ENCODE measurements around the gene ENOX1. TPM values are rescaled to one million over a fixed set of nuclear protein-coding genes. Genes with fewer than 3 reads are reported as not detected.

Gene ENOX1
- total and polyA plus RNA-seq, 7 donors, result 0.23 to 20.2 (median 11.1) TPM

DNA sequence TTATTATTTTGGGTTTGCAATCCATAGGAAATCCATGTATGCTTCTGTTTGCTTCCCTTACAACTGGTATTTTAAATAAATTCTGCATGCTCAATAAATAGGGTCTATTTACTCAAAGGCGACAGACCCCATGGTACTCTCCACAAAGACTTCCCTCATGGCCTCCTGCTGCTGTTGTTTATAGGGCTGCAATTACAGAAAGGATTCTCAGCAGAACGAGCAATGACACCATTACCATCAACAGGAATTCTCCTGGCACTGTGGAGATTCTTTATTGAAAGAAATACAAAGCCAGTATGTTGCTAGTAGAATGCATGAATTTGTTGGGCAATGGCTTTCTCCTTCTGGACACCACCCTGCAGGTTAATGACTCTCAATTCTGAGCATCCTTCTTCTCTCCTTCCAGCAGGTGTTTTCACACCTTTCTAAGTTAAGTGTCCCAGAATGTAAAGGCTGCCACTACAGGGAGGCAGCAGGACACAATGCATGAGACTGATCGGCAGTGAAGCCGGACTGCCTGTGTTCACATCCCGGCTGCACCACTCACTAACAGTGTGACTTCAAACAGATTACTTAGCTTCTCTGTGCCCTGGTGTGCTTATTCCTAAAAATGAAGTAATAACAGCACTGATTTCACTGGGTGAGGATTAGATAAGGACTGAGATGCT is 403.1 kb downstream of the ENOX1 start:
- Histone ChIP-seq H3K4me3 (no peak overlapping the region), H3K36me3 (no peaks in the 10 kb centered on the region), H3K27me3 (no peaks in the 10 kb centered on the region), H3K4me1 (peaks cover 0 to 8% (median 4%) of the 10 kb centered on the region in 4 donors), H3K27ac (no peak overlapping the region), H3K9me3 (peaks cover 0 to 3% (median 0%) of the 10 kb centered on the region in 4 donors)
- TF ChIP-seq POLR2A (IDR thresholded peaks at IDR 0.05) (no peak), POLR2AphosphoS5 (IDR thresholded peaks at IDR 0.05) (no peak)
- intact Hi-C loops (cut with DNase I), result no loop called here
- DNase-seq, result no peak
- WGBS, 2 donors, result 86 to 90% methylated on average over 5 of the region's 5 CpGs

DNA sequence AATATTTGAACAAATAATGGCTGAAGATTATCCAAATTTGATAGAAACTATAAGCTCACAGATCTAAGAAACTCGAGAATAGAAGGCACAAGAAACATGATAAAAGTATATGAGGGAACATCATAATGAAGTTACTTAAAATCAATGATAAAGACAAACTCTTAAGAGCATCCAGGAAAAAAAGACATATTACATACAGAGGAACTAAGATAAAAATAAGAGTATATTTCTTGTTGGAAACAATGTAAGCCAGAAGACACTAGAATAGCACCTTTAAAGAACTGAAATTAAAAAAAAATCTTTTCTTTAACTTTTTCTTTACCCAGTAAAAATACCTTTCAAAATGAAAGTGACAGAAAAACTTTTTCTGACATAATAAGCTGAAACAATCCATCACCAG is 407.0 kb downstream of the ENOX1 start:
- DNase-seq, result no peak
- Histone ChIP-seq H3K9me3 (peaks cover 0 to 3% (median 0%) of the 10 kb centered on the region in 4 donors), H3K27ac (no peak overlapping the region), H3K4me1 (peaks cover 0 to 16% (median 6%) of the 10 kb centered on the region in 4 donors), H3K27me3 (no peaks in the 10 kb centered on the region), H3K4me3 (no peak overlapping the region), H3K36me3 (no peaks in the 10 kb centered on the region)
- TF ChIP-seq, protein P1, sequence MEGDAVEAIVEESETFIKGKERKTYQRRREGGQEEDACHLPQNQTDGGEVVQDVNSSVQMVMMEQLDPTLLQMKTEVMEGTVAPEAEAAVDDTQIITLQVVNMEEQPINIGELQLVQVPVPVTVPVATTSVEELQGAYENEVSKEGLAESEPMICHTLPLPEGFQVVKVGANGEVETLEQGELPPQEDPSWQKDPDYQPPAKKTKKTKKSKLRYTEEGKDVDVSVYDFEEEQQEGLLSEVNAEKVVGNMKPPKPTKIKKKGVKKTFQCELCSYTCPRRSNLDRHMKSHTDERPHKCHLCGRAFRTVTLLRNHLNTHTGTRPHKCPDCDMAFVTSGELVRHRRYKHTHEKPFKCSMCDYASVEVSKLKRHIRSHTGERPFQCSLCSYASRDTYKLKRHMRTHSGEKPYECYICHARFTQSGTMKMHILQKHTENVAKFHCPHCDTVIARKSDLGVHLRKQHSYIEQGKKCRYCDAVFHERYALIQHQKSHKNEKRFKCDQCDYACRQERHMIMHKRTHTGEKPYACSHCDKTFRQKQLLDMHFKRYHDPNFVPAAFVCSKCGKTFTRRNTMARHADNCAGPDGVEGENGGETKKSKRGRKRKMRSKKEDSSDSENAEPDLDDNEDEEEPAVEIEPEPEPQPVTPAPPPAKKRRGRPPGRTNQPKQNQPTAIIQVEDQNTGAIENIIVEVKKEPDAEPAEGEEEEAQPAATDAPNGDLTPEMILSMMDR (IDR thresholded peaks at IDR 0.05), result no peak
- TF ChIP-seq POLR2A (IDR thresholded peaks at IDR 0.05) (no peak), POLR2AphosphoS5 (IDR thresholded peaks at IDR 0.05) (no peak), EP300 (IDR thresholded peaks at IDR 0.05) (no peak)
- intact Hi-C loops (cut with DNase I), result no loop called here
- 74 to 90% methylated on average over 1 of the region's 1 CpG for WGBS, 2 donors

DNA sequence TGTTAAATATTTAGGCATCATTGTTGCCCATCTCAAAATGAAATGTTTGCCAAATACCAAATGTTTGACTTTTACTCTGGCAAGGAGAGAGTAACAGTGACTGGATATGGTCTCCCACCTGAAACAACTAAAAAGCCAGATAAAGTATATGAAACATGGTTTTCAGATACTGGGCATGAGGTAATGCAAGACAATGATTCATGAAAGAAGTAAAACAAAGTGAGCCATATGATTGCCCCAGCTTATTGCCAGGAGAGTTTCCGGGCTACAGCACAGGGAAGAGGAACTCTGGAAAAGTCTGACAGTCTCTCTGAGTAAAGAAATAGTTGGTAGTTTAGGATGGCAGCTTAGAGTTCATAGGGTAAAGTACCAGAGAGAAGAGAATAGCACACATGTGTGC is 408.8 kb downstream of the ENOX1 start:
- intact Hi-C loops (cut with DNase I), result no loop called here
- peaks cover 0 to 28% (median 15%) of the 10 kb centered on the region in 4 donors for H3K4me1 ChIP-seq
- 25 to 49% methylated on average over 1 of the region's 1 CpG for WGBS, 2 donors

DNA sequence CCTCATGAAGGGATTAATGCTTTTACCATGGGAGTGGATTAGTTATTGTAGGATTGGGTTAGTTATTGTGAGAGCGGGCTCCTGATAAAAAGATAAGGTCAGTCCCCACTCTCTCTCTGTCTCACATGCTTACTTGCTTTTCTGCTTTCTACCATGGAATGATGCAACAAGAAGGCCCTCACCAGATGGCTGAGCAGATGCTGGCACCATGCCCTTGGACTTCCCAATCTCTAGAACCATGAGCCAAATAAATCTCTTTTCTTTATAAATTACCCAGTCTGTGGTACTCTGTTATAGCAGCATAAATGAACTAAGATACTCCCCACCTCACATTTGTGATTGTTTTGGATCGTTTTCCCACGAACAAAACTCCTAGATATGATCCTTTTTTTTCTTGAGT is 409.6 kb downstream of the ENOX1 start:
- intact Hi-C loops (cut with DNase I), result no loop called here
- 88 to 89% methylated on average over 3 of the region's 3 CpGs for WGBS, 2 donors
- Histone ChIP-seq H3K27ac (no peak overlapping the region), H3K4me1 (peaks cover 0 to 37% (median 24%) of the 10 kb centered on the region in 4 donors), H3K27me3 (no peaks in the 10 kb centered on the region), H3K36me3 (no peaks in the 10 kb centered on the region), H3K4me3 (no peak overlapping the region), H3K9me3 (peaks cover 0 to 3% (median 0%) of the 10 kb centered on the region in 4 donors)
- no peak for TF ChIP-seq EP300 (IDR thresholded peaks at IDR 0.05)
- TF ChIP-seq POLR2A (IDR thresholded peaks at IDR 0.05), result no peak
- TF ChIP-seq, protein P1 (IDR thresholded peaks at IDR 0.05), result no peak
- TF ChIP-seq POLR2AphosphoS5 (IDR thresholded peaks at IDR 0.05), result no peak
- peak; percentile 71 for DNase-seq

More for the DNA sequence above, 408.8 kb downstream of the ENOX1 start:
- H3K4me3 ChIP-seq, result no peak overlapping the region
- H3K9me3 ChIP-seq, result peaks cover 0 to 3% (median 0%) of the 10 kb centered on the region in 4 donors
- no peak overlapping the region for H3K27ac ChIP-seq
- TF ChIP-seq, protein P1 (IDR thresholded peaks at IDR 0.05), result no peak
- TF ChIP-seq POLR2A (IDR thresholded peaks at IDR 0.05), result no peak
- TF ChIP-seq POLR2AphosphoS5 (IDR thresholded peaks at IDR 0.05), result no peak
- TF ChIP-seq EP300 (IDR thresholded peaks at IDR 0.05), result no peak
- H3K36me3 ChIP-seq, result no peaks in the 10 kb centered on the region
- DNase-seq, result no peak
- H3K27me3 ChIP-seq, result no peaks in the 10 kb centered on the region

DNA sequence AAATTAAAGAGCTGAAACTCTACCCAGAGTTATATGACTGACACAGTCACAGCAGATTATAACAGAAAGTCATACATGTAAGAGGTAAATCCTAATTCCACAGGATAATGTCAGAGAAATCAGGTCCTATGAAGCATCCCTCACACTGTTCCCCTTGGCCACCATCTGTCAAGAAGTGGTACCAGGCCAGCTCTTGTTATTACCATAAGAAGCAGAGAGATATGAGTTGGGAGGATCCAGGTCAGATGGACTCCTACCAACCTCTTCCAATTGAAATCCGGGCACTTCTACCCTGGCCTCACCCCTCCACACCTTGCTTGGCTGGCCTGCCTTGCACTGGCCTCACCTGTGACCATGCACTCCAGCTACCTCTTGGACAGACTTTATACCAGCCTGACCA is 410.2 kb downstream of the ENOX1 start:
- WGBS, 2 donors, result 87 to 100% methylated on average over 1 of the region's 1 CpG
- Histone ChIP-seq H3K36me3 (no peaks in the 10 kb centered on the region), H3K27ac (no peak overlapping the region), H3K9me3 (peaks cover 0 to 3% (median 0%) of the 10 kb centered on the region in 4 donors), H3K4me1 (peaks cover 0 to 42% (median 28%) of the 10 kb centered on the region in 4 donors), H3K27me3 (no peaks in the 10 kb centered on the region), H3K4me3 (no peak overlapping the region)
- DNase-seq, result no peak
- TF ChIP-seq EP300 (IDR thresholded peaks at IDR 0.05) (no peak), POLR2A (IDR thresholded peaks at IDR 0.05) (no peak), POLR2AphosphoS5 (IDR thresholded peaks at IDR 0.05) (no peak)
- intact Hi-C loops (cut with DNase I), result no loop called here
